Fibroblast of skin of back (primary cell): ENCODE data around the gene TCEANC2.
"Not testable (repeated sequence)": the region's sequence is repeated elsewhere in the genome, so short reads cannot be mapped to it uniquely, and the experiment has no call there.

Experiments used
- DNase-seq: peaks from one replicate; pipeline ENCODE4 v3.0.0-alpha.2; 2013

TCEANC2 gene

DNA sequence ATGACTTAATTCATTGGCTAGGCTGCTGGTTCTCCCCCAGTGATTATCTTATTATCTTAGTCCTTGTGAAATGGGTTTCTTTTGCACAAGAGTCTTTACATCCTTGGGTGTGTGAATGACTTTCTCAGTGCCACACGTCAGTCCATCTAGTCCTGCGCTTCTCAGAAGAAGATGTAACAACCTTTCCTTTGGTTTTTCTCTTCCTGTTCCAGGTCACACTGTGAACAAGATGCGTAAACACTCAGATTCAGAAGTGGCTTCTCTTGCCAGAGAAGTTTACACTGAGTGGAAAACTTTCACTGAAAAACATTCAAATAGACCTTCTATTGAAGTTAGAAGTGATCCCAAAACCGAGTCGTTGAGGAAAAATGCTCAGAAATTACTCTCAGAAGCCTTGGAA lies 35.0 kb downstream of the TCEANC2 start:
- DNase-seq, result no peak

DNA sequence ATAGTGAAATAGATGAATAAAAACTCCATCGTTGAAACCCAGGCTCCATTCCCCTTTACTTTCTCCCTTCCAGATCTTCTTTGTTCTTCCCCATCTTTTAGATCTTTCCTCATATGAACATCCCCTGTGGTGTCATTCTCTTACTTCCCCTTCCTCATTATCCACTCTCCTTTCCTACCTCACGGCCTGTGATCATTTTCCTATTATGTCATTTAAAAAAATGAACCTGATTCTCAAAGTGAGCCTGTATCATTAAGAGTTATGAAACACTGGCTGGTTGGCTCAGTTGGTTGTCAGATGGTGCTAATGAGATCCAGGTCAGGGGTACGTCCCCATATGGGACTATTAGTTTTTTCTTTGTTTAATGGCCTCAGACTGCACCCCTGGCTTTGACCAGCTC lies 38.3 kb downstream of the TCEANC2 start:
- DNase-seq, result no peak

DNA sequence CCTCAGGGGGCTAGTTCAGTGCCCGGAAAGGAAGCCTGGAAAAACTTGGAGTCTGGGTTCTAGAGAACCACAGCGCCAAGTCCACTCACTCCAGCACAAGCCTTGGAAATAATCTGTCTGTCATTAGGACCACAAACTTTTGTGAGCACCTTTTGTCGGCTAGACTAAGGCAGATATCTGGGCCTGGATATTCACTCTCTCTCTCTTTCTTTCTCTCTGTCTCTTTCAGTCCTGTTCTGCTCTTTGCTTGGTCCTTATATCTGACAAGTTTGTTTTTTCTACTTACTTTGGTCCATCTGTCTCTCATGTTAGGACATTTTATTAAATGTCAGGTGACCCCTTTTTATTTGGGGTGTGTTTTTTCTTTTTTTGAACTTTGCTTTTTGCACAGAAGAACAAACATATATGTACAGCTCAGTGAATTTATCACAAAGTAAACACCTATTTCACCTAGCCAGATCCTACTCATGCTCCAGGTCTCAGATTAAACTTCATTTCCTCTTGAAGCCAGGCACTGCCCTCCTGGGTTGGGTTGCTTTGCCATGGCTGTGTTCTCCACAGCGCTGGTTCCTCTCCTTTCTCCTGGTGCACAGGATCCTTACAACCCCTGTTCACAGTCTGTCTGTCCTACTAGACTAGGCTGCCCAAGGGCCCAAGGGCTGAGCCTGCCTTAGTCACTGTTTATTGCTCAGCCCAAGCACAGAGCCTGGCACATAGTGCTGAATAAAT lies 40.8 kb downstream of the TCEANC2 start:
- DNase-seq, result no peak

DNA sequence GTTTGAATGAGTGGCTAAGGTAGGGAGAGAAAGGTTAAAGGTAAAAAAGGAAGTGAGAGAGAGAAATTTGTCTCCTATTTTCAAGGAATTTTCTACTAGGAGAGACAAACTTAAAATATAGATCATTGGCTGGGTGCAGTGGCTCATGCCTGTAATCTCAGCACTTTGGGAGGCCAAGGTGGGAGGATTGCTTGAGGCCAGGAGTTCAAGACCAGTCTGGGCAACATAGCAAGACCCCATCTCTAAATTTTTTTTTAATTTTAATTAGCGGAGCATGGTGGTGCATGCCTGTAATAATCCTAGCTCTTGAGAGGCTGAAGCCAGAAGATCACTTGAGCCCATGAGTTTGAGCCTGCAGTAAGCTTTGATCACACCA lies 41.3 kb downstream of the TCEANC2 start:
- DNase-seq, result not testable (repeated sequence)

DNA sequence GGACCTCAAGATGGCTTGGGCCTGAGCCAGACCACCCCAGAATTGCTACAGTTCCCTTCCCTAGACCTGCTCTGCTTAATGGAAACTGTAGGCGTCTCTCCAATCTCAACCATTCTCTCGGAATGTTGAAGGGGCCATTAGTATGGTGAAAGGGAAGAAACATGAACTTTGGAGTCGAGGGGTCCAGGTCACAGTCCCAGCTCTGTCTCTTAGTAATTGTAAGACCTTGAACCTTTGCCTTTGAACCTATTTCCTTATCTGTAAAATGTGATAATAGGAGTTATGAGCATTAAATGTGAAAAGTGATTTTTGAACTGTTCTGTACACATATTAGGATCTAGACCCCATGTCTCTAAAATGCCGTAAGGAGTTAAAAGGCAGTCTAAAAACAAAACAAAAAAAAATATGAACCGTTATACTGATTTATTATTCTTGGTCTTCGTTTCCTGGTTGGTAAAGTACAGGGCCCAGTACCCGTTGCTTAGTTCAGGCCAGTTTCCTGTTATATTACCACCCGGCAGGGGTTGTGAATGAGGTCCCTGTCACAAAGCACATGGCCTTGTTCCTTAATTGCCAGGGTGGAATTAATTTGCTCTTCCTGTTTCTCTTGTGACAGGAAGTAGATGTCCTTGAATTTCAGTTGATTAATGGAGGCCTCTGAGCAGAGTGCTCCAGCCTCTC lies 42.3 kb downstream of the TCEANC2 start:
- DNase-seq, result no peak

DNA sequence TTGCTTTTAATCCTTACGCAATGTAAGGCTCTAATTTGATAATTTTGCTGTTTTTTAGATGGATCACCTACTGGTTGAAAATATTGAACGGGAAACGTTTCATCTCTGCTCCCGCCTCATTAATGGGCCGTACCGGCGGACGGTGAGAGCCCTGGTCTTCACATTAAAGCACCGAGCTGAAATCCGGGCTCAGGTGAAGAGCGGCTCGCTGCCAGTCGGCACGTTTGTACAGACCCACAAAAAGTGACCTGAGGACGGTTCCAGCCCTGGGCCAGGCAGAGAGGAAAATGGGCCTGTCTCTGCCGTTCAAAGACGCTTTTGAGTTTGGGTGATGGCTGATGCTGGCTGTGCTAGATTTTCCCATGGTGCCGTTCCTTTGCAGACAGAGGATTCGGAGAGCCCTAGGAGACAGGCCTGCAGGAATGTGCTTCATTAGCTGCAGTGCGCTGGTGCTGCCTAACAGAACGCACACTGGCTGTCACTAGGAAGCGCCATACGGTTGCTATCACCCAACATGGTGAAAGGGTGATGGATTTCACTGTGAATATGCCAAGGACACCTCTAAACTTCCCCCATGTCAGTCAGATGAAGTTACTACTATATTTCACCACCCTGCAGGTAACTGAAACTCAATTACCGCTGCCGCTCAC lies 42.9 kb downstream of the TCEANC2 start:
- DNase-seq, result no peak

DNA sequence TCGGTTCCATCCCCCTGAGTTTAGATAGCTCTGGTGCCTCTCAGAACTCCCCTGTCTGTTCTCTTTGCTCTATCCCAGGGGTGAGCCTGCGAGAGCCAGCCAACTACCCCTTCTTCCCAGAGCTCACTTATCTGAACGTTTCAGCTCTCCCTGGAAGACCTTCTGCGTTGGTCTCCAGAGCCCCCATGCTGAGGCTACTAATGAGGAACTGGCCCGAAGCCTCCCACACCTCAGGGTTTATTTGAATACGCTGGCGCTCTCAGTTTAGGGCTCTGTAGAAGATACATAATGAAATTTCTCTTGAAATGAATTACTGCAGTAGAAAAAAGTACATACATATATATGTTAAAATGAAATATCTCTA lies 43.5 kb downstream of the TCEANC2 start:
- DNase-seq, result no peak

DNA sequence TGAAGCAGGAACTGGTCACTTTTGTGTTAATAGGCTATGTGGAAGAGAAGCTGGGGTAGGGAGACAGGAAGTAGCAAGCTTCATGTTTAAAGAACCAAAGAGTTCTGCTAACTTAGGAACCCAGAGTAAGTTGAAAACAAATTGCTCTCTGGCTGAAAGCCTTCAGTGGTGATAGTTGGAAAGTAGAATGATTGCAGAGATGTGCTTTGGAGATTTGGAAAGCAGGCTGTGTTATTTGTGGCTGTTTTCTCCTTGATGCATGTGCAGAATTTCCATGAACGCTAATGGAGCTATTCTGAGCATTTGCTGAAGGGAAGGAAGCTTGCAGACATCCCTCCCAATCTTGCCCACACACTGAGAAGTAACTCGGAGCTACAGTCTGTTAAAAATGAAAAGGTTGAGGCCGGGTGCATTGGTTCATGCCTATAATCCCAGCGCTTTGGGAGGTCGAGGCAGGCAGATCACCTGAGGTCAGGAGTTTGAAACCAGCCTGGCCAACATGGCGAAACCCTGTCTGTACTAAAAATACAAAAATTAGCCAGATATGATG lies 45.7 kb downstream of the TCEANC2 start:
- DNase-seq, result no peak

DNA sequence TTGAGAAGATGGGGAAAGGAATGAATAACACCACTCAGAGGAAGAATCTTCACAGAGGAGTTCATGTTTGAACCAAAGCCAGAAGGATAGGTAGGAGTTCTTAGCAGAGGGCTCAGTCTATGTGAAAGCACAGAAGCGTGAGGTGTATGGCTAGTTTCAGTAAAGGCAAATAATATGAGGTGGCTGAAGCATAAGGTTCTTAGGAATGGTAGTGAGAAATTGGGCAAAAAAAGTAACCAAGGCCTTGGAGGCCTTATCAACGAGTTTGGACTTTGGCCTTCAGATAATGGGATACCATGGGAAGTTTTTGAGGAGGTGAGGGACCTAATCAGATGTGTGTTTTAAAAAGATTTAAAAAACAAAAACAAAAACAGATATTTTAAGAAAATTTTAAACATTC lies 47.1 kb downstream of the TCEANC2 start:
- no peak for DNase-seq

DNA sequence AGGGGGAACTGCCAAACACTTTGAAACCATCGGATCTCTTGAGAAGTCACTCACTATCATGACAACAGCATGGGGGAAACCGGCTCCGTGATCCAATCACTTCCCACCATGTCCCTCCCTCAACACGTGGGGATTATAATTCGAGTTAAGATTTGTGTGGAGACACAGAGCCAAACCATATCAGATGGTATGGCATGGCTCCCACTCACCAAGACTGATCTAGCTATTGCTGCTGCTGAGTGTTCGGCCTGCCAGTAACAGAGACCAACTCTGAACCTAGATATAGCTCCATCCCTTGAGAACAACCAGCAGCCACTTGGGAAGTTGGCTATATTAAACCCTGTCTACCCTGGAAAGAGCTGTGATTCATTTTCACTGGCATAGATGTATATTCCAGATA lies 50.0 kb downstream of the TCEANC2 start:
- DNase-seq, result no peak

DNA sequence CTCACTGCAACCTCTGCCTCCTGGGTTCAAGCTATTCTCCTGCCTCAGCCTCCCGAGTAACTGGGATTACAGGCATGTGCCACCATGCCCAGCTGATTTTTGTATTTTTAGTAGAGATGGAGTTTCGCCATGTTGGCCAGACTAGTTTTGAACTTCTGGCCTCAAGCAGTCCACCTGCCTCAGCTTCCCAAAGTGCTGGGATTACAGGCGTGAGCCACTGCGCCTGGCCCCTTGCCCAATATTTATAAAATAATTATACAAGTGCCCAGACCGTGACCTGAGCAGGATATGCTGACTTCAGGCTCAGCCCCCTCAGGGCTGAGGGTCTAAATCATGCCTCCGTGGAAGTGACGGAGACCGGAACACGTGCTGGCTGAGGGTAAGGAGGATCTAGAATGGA lies 51.2 kb downstream of the TCEANC2 start:
- not testable (repeated sequence) for DNase-seq

DNA sequence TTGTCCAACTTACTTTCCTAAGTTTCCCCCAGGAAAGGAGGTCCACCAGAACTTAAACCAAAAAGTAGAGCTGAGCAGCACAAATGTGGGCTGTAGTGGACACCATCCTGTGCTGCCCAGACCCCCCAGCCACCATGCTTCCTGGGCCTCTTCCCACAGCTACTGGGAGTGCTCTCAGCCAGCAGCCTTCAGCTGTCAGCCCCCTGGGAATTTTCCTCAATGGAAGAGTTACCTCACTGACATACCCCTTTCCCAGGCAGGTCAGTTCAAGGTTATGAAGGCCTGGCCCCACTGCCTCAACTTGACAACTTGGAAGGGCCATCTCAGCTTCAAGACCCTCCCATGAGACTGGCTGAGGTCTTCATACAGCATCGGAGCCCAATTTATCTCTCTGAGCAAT lies 51.7 kb downstream of the TCEANC2 start:
- no peak for DNase-seq

DNA sequence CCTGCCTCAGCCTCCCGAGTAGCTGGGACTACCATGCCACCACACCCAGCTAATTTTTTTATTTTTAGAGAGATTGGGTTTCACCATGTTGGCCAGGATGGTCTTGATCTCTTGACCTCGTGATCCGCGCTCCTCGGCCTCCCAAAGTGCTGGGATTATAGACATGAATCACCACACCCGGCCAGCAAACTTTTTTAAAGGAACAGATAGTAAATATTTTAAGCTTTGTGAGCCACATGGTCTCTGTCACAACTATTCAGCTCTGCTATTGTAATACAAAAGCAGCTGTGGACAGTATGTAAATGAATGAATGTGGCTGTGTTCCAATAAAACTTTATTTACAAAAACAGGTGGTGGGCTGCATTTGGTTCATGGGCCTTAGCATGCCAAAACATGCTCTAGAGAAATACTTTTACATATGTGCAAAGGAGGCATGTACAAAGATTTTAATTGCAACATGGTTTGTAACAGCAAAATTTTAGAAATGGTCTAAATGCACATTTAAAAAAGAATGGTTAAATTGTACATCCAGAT lies 52.4 kb downstream of the TCEANC2 start:
- DNase-seq, result no peak

DNA sequence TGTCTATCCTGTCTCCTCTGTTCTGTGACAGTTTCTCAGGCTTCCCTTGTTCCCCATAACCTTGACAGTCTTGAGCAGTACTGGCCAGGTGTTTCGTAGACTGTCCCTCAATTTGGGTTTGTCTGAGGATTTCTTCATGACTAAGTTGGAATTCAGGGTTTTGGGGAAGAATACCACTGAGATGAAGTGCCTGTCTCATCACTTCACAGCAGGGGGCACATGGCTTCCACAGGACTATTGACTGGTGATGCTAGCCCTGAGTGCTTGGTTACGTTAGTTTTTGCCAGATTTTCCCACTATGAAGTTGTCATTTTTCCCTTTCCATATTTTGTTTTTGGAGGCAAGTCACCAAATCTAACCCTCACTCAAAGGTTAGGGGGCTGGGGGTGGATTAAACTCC lies 53.7 kb downstream of the TCEANC2 start:
- peak; percentile 63 for DNase-seq

DNA sequence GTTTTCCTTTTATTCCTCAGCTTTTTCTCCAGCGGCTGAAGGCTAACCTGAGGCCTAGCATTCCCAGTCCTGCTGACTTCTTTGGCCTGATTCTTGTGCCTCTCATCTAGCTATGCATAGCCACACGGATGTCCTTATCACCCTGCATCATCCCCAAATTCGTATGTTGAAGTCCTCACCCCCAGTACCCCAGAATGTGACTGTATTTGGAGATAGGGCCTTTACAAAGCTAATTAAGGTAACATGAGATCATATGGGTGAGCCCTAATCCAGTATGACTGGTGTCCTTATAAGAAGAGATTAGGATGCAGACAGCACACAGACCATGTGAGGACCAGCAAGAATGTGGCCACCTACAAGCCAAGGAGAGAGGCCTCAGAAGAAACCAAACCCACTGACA lies 54.7 kb downstream of the TCEANC2 start:
- no peak for DNase-seq

DNA sequence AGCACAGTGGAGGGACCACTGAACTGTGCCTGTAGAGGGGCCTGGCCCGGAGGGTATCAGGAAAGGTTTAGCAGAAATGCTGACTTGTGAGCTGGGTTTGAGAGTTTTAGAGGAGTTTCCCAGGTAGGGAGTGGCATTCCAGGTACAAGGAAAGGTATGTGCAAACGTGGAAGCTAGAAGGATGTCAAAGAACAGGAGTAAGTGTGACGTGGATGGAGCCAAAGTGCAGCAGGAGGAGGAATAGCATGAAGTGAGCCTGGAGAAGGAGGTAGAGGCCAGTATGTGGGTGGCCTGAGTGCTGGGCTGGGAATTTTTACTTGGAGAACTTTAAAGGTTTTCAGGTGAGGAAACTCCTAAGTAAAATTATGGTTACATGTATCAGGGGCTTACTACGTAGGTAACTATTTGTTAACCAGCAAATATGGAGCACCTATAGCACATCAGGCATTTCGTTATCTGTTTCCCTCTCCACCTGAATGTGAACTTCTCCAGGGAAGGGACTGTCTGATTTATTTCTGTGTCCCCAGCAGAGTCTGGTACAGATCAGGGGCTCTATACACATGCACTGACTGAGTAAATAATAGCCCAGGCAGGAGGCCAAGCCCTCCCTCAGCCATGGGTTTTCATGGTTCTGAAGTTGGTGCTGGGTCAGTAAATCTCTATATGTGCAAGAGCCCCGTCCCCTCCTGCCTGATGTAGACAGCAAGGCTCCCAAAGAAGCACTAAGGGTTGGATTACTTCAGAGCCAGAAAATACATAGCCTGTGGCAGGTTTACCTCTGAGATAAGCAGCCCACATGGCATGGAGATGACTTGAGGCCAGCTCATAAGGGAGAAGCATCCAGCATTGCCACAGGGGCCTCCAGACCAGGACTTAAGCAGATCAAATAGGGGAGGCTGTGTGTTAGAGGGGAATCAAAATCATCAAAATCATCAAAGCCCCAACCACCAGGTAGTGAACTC lies 56.0 kb downstream of the TCEANC2 start:
- DNase-seq, result no peak

DNA sequence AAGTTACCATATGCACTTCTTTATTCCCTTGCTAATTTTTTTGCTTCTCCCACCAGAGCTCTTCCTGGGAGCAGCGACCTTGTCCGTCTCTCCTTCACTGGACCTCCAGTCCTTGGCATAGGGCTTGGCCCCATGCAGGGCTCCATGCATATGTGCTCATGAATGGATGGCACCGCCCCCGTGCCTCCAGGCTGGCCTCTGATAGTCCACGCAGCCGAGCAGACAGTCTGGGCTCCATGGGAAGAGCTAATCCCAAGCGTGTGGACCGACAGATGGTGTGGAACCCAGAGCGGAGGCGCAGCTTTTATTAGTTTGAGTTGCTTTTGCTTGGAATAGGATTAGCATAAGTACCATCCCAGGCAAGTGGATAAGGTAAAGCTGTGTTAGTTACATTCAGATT lies 57.6 kb downstream of the TCEANC2 start:
- DNase-seq, result no peak

DNA sequence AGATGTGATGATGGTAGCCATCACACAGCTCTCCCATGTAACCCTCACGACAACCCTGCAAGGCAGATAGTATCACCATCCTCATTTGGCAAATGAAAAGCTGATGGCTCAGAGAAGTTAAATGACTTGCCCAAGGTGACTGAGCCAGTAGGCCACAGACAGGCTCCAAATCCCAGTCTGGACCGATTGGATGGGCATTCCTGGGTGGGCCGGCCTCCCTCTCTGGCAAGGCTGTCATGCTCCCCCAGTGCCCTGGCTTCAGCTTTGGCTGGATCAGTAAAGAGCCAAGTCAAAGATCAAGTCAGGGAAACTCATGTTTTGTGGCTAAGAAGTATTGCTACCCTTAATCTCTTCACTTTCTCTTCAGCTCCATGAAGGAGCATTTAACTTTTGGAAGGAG lies 58.2 kb downstream of the TCEANC2 start:
- no peak for DNase-seq

DNA sequence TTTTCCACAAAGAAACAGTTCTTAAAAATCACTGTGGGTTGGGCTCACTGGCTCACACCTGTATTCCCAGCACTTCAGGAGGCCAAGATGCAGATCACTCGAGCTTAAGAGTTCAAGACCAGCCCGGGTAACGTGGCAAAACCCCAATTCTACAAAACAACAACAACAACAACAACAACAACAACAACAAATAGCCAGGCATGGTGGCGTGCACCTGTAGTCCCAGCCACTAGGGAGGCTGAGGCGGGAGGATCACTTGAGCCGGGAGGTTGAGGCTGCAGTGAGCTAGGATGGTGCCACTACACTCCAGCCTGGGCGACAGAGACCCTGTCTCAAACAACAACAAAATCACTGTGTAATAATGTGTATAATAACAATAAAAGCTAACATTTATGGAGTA lies 58.6 kb downstream of the TCEANC2 start:
- DNase-seq, result no peak

DNA sequence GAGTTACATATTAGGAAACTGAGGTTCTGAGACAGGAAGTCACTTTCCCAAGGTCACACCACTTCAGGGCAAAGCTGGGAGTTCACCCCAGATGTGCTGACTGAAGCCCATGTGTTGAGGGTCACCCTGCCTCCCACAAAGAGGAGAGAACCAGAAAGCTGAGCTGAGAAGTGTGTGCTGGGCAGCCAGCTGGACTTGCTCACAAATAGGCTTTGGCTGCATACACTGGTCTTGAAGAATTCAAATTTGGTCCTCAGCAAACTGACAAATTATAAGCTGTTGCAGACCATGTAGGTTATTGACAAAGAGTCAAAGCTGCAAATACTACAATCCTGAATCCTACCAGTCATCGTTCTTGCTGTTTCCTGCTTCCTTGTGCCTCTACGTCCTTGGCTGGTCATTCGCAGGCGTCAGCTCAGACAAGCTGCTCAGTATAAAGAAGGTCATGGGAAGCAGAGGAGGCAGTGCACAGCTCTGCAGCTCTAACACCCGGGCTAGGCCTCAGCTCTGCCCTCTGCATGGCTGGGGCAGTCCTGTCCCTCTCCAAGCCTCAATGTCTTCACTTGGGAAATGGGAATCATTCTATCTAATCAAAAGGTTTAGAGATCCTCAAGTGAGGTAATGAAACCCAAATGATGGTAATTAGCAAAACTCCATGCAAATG lies 59.4 kb downstream of the TCEANC2 start:
- no peak for DNase-seq

DNA sequence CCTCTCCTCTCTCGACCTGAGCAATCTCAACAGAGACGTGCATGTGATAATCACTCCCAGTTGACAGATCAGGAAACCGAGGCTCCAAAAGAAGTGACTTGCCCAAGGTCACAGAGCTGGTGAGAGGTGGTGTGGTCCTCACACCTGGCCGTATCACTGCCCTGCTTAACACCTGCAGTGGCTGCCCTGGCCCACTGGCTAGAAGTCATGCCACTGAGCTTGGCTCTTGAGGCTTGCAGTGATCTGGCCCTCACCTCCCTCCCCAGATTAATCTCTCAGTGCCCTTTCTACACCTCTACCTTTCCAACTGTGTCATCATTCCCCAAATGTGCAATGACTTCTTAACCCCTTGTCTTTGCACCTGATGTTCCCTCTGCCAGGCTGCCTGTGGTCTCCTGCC lies 60.6 kb downstream of the TCEANC2 start:
- no peak for DNase-seq

DNA sequence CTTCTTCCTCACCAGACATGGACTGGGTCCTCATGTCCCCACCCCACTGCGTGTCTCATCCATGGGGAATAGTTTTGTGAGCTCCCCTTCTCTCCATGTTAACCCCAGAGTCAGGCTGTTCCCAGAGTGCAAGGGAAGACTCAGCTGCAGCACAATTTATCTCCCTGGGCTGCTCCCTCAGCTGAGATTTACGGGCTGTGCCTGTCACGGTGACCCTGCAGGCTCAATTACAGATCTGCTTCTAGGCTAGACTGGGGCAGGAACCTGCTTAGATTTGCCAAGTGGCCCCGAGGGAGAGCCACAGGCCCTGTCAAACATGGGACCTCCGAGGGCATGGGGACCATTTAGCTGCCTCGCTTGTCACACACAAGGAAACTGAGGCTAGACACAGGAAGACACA lies 61.5 kb downstream of the TCEANC2 start:
- DNase-seq, result no peak
